Right cardiac atrium (tissue), 5 donors: ENCODE data around the gene UVRAG. TPM values are rescaled to one million over a fixed set of nuclear protein-coding genes. Genes with fewer than 3 reads are reported as not detected.
A peak's percentile ranks its signal among the peaks of the same experiment; 100 is the strongest.

Source experiments
- ATAC-seq, 2 donors: fragments of 200-7000 bp; cut with Tn5 transposase; one replicate each; pipeline versions ENCODE4 v1.8.0 to v1.9.1; 2020; ENCODE audit warnings: moderate library complexity in 2 of 2, mild to moderate bottlenecking in 1 of 2
- DNase-seq, 3 donors: peaks; one replicate each; pipeline ENCODE4 v3.0.0-alpha.2; 2020
- H3K27ac ChIP-seq: one replicate; pipeline ENCODE4 v1.5.1; 2013; ENCODE audit warnings: mild to moderate bottlenecking, low read length, control low read depth, moderate library complexity
- H3K27me3 ChIP-seq: one replicate; pipeline ENCODE4 v1.6.1; 2013; ENCODE audit not compliant: control insufficient read depth, insufficient read depth
- H3K4me1 ChIP-seq: one replicate; pipeline ENCODE4 v1.6.1; 2013; ENCODE audit warnings: low read length; ENCODE audit not compliant: control insufficient read depth, insufficient read depth
- H3K4me3 ChIP-seq: one replicate; pipeline ENCODE4 v1.5.1; 2013; ENCODE audit warnings: low read length, control low read depth
- H3K9me3 ChIP-seq: one replicate; pipeline ENCODE4 v1.6.1; 2013; ENCODE audit warnings: low read length; ENCODE audit not compliant: control insufficient read depth
- WGBS: extraction: QIAGEN DNeasy Blood & Tissue Kit; methylation state at CpG from one replicate; pipeline ENCODE4 v1.1.7; 2013; 5-methylcytosine and 5-hydroxymethylcytosine counted together
- intact Hi-C, 4 donors: fragments of 100-400 bp; cut with DNase I; formaldehyde crosslinking; loops; one replicate each; pipeline versions ENCODE4 v1.11.0 to v1.14.0; 2022 to 2023
- polyA plus RNA-seq: library from polyadenylated mRNA; stranded (reverse); fragments of 200-250 nt; gene quantifications from one replicate; pipeline ENCODE4 v1.2.3, GENCODE V29; 2013
- total RNA-seq, 4 donors: library from RNA; stranded (reverse); fragmentation: NEBNext Ultra II Directional; extraction: Animal tissue kit (Norgen Biotek cat#: 25700); gene quantifications; one replicate each; pipeline ENCODE4 v1.2.1, GENCODE V29; 2021
- donor health status: healthy with polysubstance abuse.
- donor health status: DM: no; HTN: yes; CAD: no.
- donor health status: DM: no; HTN: no; CAD: no.
- donor health status: DM: no; HTN: yes; CAD: no; lungs with severe emphysema.
- donor health status: DM: yes; HTN: yes; CAD: no.

UVRAG gene
- total and polyA plus RNA-seq, 5 donors: 5.5 to 18.5 (median 13.9) TPM

DNA sequence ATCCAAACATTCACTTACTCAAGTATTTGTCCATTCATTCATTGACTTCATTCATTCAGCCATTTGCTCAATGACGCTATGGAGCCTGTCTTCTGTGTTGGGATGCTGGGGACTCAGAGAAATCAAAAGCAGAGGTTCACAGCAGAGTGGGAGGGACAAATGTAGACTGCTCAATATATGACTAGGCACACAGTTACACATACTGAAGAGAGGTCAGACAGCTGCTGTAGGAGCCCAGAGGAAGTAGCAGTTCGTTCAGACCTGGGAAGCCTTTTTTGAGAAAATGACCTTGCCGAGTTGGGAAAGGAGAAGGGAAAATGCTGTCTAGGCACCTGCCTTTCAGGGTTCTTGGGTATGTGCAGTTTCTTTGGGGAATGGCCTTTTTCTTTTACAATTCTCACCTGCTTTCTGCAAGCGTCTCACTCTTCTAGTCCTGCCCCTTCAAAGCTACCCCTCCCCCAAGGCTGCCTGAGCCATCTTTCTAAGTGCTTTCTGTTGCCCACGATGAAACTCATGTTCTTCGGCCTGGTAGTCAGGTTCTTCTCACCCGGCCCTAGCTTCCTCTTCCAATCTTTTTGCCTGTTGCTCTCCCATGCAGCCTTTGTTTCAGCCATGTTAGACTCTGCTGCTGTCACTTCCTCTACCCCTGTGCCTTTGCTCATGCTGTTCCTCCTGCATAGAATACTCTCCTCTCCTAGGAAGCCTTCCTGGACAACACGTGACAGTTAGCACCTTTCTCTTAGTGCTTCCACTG lies 4.2 kb upstream of the UVRAG start:
- intact Hi-C loops: no loop called here
- Histone ChIP-seq H3K27ac (no peak overlapping the region), H3K4me1 (no peaks in the 10 kb centered on the region), H3K4me3 (no peak overlapping the region), H3K9me3 (no peaks in the 10 kb centered on the region), H3K27me3 (no peaks in the 10 kb centered on the region)
- DNase-seq: no peak
- no peak for ATAC-seq
- WGBS: 79% methylated on average over 8 of the region's 8 CpGs

DNA sequence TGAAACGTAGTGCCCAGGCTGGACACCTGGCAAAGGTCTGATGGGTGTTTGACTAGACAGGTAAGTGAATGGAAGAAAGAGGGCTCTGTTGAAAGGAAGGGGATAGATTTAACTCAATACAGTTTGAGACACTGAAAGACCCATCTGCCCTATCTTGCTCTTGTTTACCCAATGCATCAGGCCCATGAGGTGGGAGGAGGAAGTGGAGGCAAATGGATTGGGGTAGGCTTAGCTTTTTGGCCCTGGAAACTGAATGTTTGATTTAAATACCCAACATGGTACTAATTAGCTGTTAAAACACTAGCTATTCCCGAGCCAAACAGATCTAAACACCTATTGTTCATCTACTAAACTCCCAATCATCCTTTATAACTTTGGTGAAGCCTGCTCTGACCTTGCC lies 3.5 kb upstream of the UVRAG start:
- Histone ChIP-seq H3K4me3 (no peak overlapping the region), H3K9me3 (no peaks in the 10 kb centered on the region), H3K27me3 (no peaks in the 10 kb centered on the region), H3K4me1 (peaks cover 3% of the 10 kb centered on the region), H3K27ac (no peak overlapping the region)
- intact Hi-C loops: no loop called here
- DNase-seq (no peak), ATAC-seq (no peak)
- 76% methylated on average over 2 of the region's 2 CpGs for WGBS

DNA sequence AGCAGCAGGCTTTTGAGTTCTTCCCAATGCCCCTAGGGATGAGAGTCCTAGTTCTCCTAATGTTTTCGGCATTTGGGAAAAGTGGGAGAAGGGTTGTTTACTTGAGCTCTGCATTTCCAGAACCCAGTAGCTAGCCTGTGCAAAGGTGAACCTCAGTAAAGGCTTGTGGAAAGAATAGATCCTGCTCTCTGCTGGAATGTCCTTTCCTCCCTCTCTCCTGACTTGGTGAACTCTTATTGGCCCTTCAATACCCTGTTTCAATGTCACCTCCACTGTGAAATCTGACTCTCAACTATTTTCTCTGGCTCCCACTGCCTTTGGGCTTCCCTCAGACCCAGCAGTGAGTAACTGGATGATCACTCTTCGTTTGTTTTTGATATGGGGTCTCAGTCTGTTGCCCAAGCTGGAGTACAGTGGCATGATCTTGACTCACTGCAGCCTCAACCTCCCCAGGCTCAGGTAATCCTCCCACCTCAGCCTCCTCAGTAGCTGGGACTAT lies 2.4 kb upstream of the UVRAG start:
- intact Hi-C loops: no loop called here
- DNase-seq (no peak), ATAC-seq (no peak)
- Histone ChIP-seq H3K27me3 (no peaks in the 10 kb centered on the region), H3K4me3 (no peak overlapping the region), H3K9me3 (no peaks in the 10 kb centered on the region), H3K4me1 (peaks cover 8% of the 10 kb centered on the region), H3K27ac (peak overlapping the region; percentile 14)
- WGBS: 82% methylated on average over 2 of the region's 2 CpGs

DNA sequence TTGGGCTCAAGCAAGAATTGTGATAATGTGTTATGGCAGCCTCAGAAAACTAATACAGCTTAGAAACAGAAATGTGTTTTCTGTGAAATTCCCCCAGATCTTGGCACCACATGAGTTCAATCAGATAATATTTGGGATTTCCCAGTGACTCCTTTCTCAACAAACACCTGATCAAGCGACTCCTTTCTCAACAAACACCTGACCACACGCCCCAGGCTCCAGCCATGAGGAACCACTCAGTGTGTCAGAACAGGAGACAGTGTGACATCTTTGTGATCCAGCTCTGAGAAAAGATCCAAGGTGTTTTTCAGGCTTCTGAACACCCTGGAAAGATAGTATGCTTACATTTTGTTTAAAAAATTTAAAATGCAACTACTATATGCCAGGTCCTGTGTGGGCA lies 1.9 kb upstream of the UVRAG start:
- H3K9me3 ChIP-seq: no peaks in the 10 kb centered on the region
- DNase-seq: no peak
- H3K27me3 ChIP-seq: no peaks in the 10 kb centered on the region
- H3K4me3 ChIP-seq: no peak overlapping the region
- H3K4me1 ChIP-seq: peaks cover 8% of the 10 kb centered on the region
- peak overlapping the region; percentile 14 for H3K27ac ChIP-seq
- intact Hi-C loops: no loop called here
- WGBS: 67% methylated on average over 2 of the region's 2 CpGs
- ATAC-seq: no peak

DNA sequence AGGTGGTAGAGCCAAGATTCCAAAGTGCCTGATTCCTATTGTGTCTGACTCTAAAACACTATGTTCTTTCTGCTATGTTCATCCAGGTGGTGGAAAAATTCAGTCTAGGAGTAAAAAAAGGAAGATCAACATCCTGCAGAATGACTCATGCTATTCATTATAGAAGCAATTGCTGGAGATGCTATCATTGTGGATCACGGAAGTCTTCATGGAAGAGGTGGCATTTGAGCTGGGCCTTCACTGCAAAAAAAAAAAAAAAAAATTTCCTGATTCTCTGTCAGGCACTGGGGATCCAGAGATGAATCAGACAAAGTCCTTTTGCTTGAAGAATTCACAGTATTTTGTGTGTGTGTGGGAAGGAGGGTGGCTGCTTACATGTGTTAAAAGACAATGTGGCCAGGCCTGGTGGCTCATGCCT lies 1.4 kb upstream of the UVRAG start:
- no peaks in the 10 kb centered on the region for H3K27me3 ChIP-seq
- H3K27ac ChIP-seq: peak overlapping the region; percentile 87
- H3K9me3 ChIP-seq: no peaks in the 10 kb centered on the region
- no peak overlapping the region for H3K4me3 ChIP-seq
- intact Hi-C loops: no loop called here
- no peak for DNase-seq
- H3K4me1 ChIP-seq: peaks cover 8% of the 10 kb centered on the region
- WGBS: 74% methylated on average over 1 of the region's 1 CpG
- ATAC-seq: peak in 1 of 2 donors; percentile 26

DNA sequence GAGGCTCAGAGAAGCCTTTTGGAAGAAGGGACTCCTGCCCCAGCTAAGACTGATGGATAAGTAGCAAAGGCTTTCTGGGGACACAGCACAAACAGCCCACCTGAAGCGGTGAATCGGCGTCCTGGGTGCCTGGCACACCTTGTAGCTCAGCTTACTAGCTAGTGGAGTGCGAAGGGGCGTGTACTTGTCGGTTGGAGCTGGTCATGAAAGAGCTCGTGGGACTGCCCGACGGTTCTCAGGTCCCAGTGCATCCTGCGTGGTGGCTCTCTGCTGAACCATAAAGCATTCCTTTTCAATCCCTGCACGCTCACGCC lies 690 bp upstream of the UVRAG start:
- Histone ChIP-seq H3K4me1 (peaks cover 8% of the 10 kb centered on the region), H3K27me3 (no peaks in the 10 kb centered on the region), H3K4me3 (peak overlapping the region; percentile 67), H3K9me3 (no peaks in the 10 kb centered on the region), H3K27ac (peak overlapping the region; percentile 87)
- DNase-seq (no peak), ATAC-seq (no peak)
- WGBS: under 1% methylated on average over 12 of the region's 12 CpGs
- intact Hi-C loops: no loop called here

DNA sequence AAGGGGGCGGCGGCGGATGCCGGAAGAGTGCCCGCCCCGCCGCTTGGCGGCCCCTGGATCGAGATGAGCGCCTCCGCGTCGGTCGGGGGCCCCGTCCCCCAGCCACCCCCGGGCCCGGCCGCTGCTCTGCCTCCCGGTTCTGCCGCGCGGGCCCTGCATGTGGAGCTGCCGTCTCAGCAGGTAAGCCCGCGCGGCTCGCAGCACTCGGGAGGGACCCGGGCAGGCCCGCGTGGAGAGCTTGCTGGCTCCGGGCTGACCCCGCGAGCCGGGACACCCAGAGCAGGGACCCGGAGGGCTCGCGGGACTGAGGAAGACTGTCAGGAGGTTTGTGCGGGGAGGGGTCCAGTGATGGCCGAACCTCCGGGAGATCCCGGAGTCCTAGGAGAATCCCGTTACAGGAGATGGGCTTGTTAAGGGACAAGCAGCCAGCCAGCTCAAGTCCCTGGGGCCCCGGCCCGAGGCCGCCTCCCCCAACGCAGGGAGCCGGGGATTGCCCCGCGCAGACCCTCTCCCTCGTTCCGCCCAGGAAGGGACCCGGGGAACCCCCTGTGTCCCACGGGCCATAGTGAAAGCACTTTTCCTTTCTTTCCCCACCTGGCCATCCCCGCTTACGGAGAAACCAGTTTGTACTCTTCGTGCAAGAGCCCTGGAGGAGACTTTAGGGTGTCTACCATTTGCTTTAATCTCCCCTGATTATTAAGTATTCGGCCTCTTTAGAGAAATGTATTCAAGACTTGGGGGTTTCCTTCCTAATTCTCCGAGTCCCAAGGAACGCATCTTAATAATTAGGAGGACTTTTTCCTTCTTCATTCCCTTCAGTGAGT lies 547 bp downstream of the UVRAG start:
- Histone ChIP-seq H3K4me3 (peak overlapping the region; percentile 67), H3K9me3 (no peaks in the 10 kb centered on the region), H3K4me1 (peaks cover 8% of the 10 kb centered on the region), H3K27me3 (no peaks in the 10 kb centered on the region), H3K27ac (peak overlapping the region; percentile 93)
- DNase-seq: peak in 1 of 3 donors; percentile 83
- WGBS: under 1% methylated on average over 60 of the region's 60 CpGs
- ATAC-seq: peak; percentile 34 to 45
- intact Hi-C loops: no loop called here

DNA sequence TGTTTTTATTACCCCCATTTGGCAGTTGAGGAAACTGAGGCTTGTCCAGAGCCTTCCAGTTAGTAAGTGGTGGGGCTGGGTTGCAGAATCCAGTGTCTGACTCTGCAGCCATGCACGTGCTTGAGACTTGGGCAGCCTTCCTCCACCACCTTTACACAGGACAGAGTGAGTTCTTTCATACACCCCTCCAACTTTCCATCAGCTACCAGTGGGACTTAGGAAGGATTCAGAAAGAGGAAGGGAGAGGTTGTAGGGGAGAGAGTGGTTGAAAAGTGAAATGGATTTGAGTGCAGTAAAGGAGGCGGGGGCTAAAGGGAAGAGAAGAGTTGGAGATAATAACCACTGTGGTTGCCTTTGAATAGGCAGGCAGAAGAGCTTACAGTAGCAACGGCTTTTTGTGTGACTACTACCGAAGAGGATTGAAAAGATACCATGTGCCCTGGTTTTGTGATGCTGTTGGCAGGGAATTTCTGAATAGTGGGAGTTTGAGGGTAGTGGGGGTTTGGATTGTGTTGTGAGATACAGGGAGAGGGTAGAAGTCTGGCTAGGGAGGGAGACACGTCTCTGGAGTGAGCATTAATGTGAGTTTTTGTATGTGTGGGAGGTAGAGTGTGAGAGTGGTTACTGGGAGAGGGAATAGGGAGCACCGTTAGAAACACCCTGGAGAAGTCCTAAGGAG lies 1.7 kb downstream of the UVRAG start:
- Histone ChIP-seq H3K4me1 (peaks cover 10% of the 10 kb centered on the region), H3K4me3 (peak overlapping the region; percentile 67), H3K27me3 (no peaks in the 10 kb centered on the region), H3K9me3 (no peaks in the 10 kb centered on the region), H3K27ac (no peak overlapping the region)
- ATAC-seq (no peak), DNase-seq (no peak)
- WGBS: 13% methylated on average over 6 of the region's 6 CpGs
- intact Hi-C loops: no loop called here

DNA sequence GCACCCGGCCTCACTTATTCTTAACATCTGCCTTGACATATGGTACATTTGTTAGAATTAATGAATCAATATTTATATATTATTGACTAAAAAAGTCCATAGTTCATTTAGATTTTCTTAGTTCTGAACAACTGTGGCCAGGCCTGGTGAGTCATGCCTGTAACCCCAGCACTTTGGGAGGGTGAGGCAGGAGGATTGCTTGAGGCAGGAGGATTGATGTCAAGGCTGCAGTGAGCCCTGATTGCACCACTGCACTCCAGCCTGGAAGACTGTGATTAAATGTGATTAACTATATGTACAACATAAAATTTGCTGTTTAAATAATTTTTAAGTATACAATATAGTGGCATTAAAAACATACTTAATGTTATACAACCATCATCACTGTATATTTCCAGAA lies 5.6 kb downstream of the UVRAG start:
- Histone ChIP-seq H3K9me3 (no peaks in the 10 kb centered on the region), H3K4me3 (no peak overlapping the region), H3K27me3 (no peaks in the 10 kb centered on the region), H3K27ac (no peak overlapping the region), H3K4me1 (peaks cover 12% of the 10 kb centered on the region)
- intact Hi-C loops: no loop called here
- DNase-seq (no peak), ATAC-seq (no peak)
- WGBS: 88% methylated on average over 1 of the region's 1 CpG

DNA sequence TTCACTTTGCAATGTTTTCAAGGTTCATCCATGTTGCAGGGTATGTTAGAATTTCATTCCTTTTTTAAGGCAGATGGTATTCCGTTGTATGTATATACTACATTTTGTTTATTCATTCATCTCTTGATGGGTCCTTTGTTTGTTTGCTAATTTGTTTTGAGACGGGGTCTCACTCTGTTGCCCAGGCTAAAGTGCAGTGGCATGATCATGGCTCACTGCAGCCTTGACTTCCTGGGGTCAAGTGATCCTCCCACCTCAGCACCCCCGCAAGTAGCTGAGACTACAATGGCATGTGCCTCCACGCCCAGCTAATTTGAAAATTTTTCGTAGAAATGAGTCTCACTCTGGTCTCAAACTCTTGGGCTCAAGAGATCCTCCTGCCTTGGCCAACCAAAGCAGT lies 6.2 kb downstream of the UVRAG start:
- intact Hi-C loops: no loop called here
- DNase-seq (no peak), ATAC-seq (no peak)
- Histone ChIP-seq H3K9me3 (no peaks in the 10 kb centered on the region), H3K4me1 (peaks cover 12% of the 10 kb centered on the region), H3K27me3 (no peaks in the 10 kb centered on the region), H3K4me3 (no peak overlapping the region), H3K27ac (no peak overlapping the region)
- WGBS: 92% methylated on average over 5 of the region's 5 CpGs

DNA sequence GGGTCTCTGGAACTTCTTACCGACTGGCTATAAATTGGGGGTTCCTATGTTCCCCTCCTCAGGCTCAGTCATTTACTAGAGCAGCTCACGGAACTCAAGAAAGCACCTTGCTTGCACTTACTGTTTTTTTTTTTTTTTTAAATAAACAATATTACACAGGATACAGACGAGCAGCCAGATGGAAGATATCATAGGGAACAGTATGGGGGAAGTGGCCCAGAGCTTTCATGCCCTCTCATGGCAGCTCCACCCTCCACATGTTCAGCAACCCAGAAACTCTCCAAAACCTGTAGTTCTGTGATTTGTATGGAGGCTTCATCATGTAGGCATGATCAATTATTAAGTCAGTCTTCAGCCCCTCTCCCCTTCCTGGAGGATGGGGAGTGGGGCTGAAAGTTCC lies 7.5 kb downstream of the UVRAG start:
- H3K9me3 ChIP-seq: no peaks in the 10 kb centered on the region
- intact Hi-C loops: no loop called here
- peaks cover 3% of the 10 kb centered on the region for H3K4me1 ChIP-seq
- no peak overlapping the region for H3K4me3 ChIP-seq
- no peak for ATAC-seq
- no peak for DNase-seq
- WGBS: 70% methylated on average over 3 of the region's 3 CpGs
- H3K27ac ChIP-seq: no peak overlapping the region
- no peaks in the 10 kb centered on the region for H3K27me3 ChIP-seq
